ENCODE data around the gene NLGN1.

DNA sequence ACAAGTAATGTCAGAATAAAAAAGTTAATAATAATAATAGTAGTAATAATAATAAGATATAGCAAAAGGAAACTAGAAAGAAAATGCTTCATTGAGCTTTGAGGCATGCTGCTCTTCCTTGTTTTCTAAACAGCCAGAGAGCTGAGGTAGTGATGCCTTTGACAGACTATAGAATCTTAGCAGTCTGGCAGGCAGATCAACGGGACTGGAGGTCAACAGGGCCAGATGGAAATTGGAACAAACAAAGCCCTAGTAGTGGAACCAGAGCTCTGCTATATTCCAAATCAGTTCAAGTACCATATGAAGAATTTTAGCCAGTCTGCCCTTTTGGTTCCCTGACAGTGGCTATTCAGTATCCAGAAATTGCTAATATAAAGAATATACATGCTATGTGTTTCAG lies 278.6 kb downstream of the NLGN1 start:
- TF ChIP-seq GATA3 (IDR thresholded peaks at IDR 0.05; ENCODE audit: low read depth, low read length), result no peak
- TF ChIP-seq GATA2 (IDR thresholded peaks at IDR 0.05; ENCODE audit: low read depth, low read length), result no peak

Data from SH-SY5Y (cell line).